Keratinocyte (primary cell): Measurements from ENCODE around the gene RFX2.

ENCODE experiments used
- EZH2 ChIP-seq: IDR thresholded peaks from one replicate; pipeline ENCODE4 v1.6.1; 2012; ENCODE audit warnings: inconsistent platforms, mild to moderate bottlenecking, low read length, moderate library complexity
- TF ChIP-seq, protein P1 (sequence below), 3 experiments: IDR thresholded peaks in 1 of 3; conservative IDR thresholded peaks in 1 of 3; optimal IDR thresholded peaks in 1 of 3; 2 replicates in 2 of 3; 3 replicates in 1 of 3; pipeline versions ENCODE3 to v1.5.1; 2011; ENCODE audit warnings: low read length in 3 of 3, mild to moderate bottlenecking in 3 of 3, moderate library complexity in 2 of 3, control low read depth in 1 of 3, inconsistent platforms in 1 of 3; ENCODE audit not compliant: insufficient read depth in 2 of 3; ENCODE audit errors: extremely low read depth in 1 of 3

- TF ChIP-seq, protein P1, sequence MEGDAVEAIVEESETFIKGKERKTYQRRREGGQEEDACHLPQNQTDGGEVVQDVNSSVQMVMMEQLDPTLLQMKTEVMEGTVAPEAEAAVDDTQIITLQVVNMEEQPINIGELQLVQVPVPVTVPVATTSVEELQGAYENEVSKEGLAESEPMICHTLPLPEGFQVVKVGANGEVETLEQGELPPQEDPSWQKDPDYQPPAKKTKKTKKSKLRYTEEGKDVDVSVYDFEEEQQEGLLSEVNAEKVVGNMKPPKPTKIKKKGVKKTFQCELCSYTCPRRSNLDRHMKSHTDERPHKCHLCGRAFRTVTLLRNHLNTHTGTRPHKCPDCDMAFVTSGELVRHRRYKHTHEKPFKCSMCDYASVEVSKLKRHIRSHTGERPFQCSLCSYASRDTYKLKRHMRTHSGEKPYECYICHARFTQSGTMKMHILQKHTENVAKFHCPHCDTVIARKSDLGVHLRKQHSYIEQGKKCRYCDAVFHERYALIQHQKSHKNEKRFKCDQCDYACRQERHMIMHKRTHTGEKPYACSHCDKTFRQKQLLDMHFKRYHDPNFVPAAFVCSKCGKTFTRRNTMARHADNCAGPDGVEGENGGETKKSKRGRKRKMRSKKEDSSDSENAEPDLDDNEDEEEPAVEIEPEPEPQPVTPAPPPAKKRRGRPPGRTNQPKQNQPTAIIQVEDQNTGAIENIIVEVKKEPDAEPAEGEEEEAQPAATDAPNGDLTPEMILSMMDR (optimal IDR thresholded peaks at IDR 0.05 in 1 of 3, IDR thresholded peaks at IDR 0.05 in 1 of 3, conservative IDR thresholded peaks at IDR 0.05 in 1 of 3; ENCODE audit: extremely low read depth in 1 of 3, insufficient read depth in 2 of 3, low read length in 3 of 3): no peak
- TF ChIP-seq EZH2: no peak
Observed at GRCh38 chr19:6101991-6102390, 8.3 kb downstream of the RFX2 start.
